GM23338 (cell line): ENCODE results near the gene TAS2R42. TPM values are rescaled to one million over a fixed set of nuclear protein-coding genes. Genes with fewer than 3 reads are reported as not detected.

Source experiments
- ATAC-seq: fragments of 200-7000 bp; cut with Tn5 transposase; 3 replicates; pipeline ENCODE4 v1.9.1; 2020
- DNase-seq: peaks from one replicate; pipeline ENCODE4 v3.0.0-alpha.2; 2015; ENCODE audit warnings: low spot score
- H2AFZ ChIP-seq: fragments of 200-600 bp; sonication (generic); 2 replicates; pipeline ENCODE4 v1.8.0; 2016; ENCODE audit warnings: antibody characterized with exemption, mild to moderate bottlenecking, moderate library complexity
- H3F3A ChIP-seq: fragments of 200-600 bp; sonication (generic); replicated peaks from 2 replicates; pipeline ENCODE4 v1.8.0; 2017; ENCODE audit warnings: antibody characterized with exemption, mixed run types, low read depth
- H3K27ac ChIP-seq: fragments of 200-600 bp; sonication (generic); 2 replicates; pipeline ENCODE4 v1.6.1; 2016; ENCODE audit warnings: low read depth
- H3K27me3 ChIP-seq: fragments of 200-600 bp; sonication (generic); 2 replicates; pipeline ENCODE4 v1.8.0; 2016; ENCODE audit warnings: mild to moderate bottlenecking, mixed run types, moderate library complexity; ENCODE audit not compliant: insufficient read depth
- H3K36me3 ChIP-seq: fragments of 200-600 bp; sonication (generic); 2 replicates; pipeline ENCODE4 v1.8.0; 2016; ENCODE audit warnings: mild to moderate bottlenecking; ENCODE audit not compliant: insufficient read depth
- H3K4me1 ChIP-seq: fragments of 200-600 bp; sonication (generic); 2 replicates; pipeline ENCODE4 v1.8.0; 2016; ENCODE audit warnings: mild to moderate bottlenecking, moderate library complexity; ENCODE audit not compliant: insufficient read depth
- H3K4me2 ChIP-seq: fragments of 200-600 bp; sonication (generic); 2 replicates; pipeline ENCODE4 v1.7.1; 2017; ENCODE audit warnings: mixed run types
- H3K4me3 ChIP-seq: fragments of 200-600 bp; sonication (generic); 2 replicates; pipeline ENCODE4 v1.6.1; 2016; ENCODE audit warnings: mixed run types
- H3K79me2 ChIP-seq: fragments of 200-600 bp; sonication (generic); replicated peaks from 2 replicates; pipeline ENCODE4 v1.8.0; 2017; ENCODE audit warnings: mild to moderate bottlenecking; ENCODE audit not compliant: insufficient read depth
- H3K9me2 ChIP-seq: fragments of 200-600 bp; sonication (generic); 2 replicates; pipeline ENCODE4 v1.8.0; 2017; ENCODE audit not compliant: insufficient read depth
- H4K20me1 ChIP-seq: fragments of 200-600 bp; sonication (generic); replicated peaks from 2 replicates; pipeline ENCODE4 v1.8.0; 2017; ENCODE audit warnings: mild to moderate bottlenecking; ENCODE audit not compliant: insufficient read depth
- H3K27ac Mint-ChIP-seq: 2 replicates; pipeline ENCODE4 v1.8.0; 2020; ENCODE audit warnings: inconsistent platforms, mild to moderate bottlenecking, moderate library complexity, mixed read lengths
- H3K27me3 Mint-ChIP-seq: 3 replicates; pipeline ENCODE4 v1.8.0; 2022; ENCODE audit warnings: low read depth, mild to moderate bottlenecking, moderate library complexity, mixed read lengths, inconsistent platforms; ENCODE audit not compliant: insufficient read depth, poor library complexity
- H3K36me3 Mint-ChIP-seq: 3 replicates; pipeline ENCODE4 v1.8.0; 2021; ENCODE audit warnings: low read depth, mild to moderate bottlenecking, inconsistent platforms, moderate library complexity, mixed read lengths
- H3K4me1 Mint-ChIP-seq: 3 replicates; pipeline ENCODE4 v1.8.0; 2020; ENCODE audit warnings: mild to moderate bottlenecking, inconsistent platforms, mixed read lengths
- H3K4me3 Mint-ChIP-seq: 3 replicates; pipeline ENCODE4 v1.8.0; 2021; ENCODE audit warnings: moderate library complexity, mild to moderate bottlenecking, inconsistent platforms, mixed read lengths
- H3K9me3 Mint-ChIP-seq: 3 replicates; pipeline ENCODE4 v1.8.0; 2020; ENCODE audit warnings: moderate library complexity, mild to moderate bottlenecking, inconsistent platforms, mixed read lengths
- EZH2 ChIP-seq: fragments of 200-600 bp; sonication (generic); IDR thresholded peaks from one replicate; pipeline ENCODE4 v1.8.0; 2017; ENCODE audit warnings: antibody characterized with exemption, mild to moderate bottlenecking, low read depth; ENCODE audit not compliant: unreplicated experiment
- EZH2phosphoT487 ChIP-seq: fragments of 200-600 bp; sonication (generic); IDR thresholded peaks from one replicate; pipeline ENCODE4 v1.8.1; 2018; ENCODE audit warnings: antibody characterized with exemption; ENCODE audit not compliant: unreplicated experiment
- NANOG ChIP-seq: IDR thresholded peaks from 2 replicates; pipeline ENCODE4 v1.6.1; 2016; ENCODE audit warnings: antibody characterized with exemption, borderline replicate concordance
- REST ChIP-seq: IDR thresholded peaks from one replicate; pipeline ENCODE4 v1.6.1; 2018; ENCODE audit warnings: antibody characterized with exemption; ENCODE audit not compliant: unreplicated experiment
- STAT1 ChIP-seq: IDR thresholded peaks from one replicate; pipeline ENCODE4 v1.6.1; 2016; ENCODE audit warnings: antibody characterized with exemption; ENCODE audit not compliant: unreplicated experiment
- ZNF114 ChIP-seq: fragments of 250-450 bp; sonication (Bioruptor Pico); IDR thresholded peaks from 2 replicates; pipeline ENCODE4 v1.5.0; 2020; ENCODE audit warnings: mild to moderate bottlenecking, moderate library complexity
- ZNF331 ChIP-seq: fragments of 250-450 bp; sonication (Bioruptor Pico); IDR thresholded peaks from 2 replicates; pipeline ENCODE4 v1.5.0; 2020; ENCODE audit warnings: low read depth, mild to moderate bottlenecking, moderate library complexity
- ZNF462 ChIP-seq: fragments of 250-450 bp; sonication (Bioruptor Pico); IDR thresholded peaks from 2 replicates; pipeline ENCODE4 v1.5.0; 2020; ENCODE audit warnings: mild to moderate bottlenecking, moderate library complexity
- polyA plus RNA-seq: library from polyadenylated mRNA; unstranded; fragments of >200 nt; fragmentation: Nextera tagmentation; extraction: Ambion mirVana; gene quantifications from 2 replicates; pipeline ENCODE4 v1.2.1, GENCODE V29; 2016
- total RNA-seq: library from RNA; depleted of rRNA; stranded (reverse); fragments of >200 nt; shearing (Covaris generic); gene quantifications from 2 replicates; pipeline ENCODE4 v1.2.3, GENCODE V29; 2014

Gene TAS2R42
- total and polyA plus RNA-seq, 2 experiments from 2014 or later: 0.38 TPM; not detected in 1

GRCh38 chr12:11162502-11162901 lies 24.2 kb downstream of the TAS2R42 start (continued):
- no peak for TF ChIP-seq REST
- TF ChIP-seq EZH2phosphoT487: no peak
- no peak for TF ChIP-seq EZH2

DNA sequence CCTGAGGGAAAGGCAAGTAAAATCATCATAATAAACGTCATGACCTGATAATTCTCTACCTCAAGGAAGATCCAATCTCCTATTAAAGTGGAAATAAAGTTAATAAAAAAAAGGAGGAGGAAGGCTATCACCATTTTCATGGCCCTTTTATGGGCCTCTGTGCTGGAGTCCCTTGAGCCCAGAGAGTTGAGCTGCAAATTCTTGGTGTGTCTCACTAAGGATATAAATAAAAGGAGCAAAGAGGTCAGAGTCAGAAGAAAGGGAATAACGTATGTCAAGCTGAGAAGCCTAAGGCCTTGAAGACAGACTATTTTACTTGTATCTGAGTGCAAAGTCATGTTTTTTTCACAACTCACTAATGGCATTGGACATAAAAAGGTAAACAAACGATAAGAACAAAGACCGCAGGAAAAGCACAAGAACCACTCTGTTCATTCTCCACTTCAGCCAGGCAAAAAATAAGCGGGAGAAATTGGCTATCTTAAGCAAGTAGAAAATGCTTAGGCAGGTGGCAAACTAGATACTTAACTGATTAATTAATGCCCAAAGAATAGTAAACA lies 27.8 kb downstream of the TAS2R42 start:
- no peak overlapping the region for H2AFZ ChIP-seq
- H3F3A ChIP-seq: no peaks in the 10 kb centered on the region
- Mint-ChIP-seq H3K27me3 (no peaks in the 10 kb centered on the region), H3K4me1 (peaks cover 18% of the 10 kb centered on the region), H3K27ac (no peak overlapping the region), H3K36me3 (peaks cover 50% of the 10 kb centered on the region; the same call in 2 of the 3 replicates), H3K9me3 (peaks cover 19% of the 10 kb centered on the region; the same call in 2 of the 3 replicates), H3K4me3 (no peak overlapping the region)
- no peak overlapping the region for H3K27ac ChIP-seq
- H3K4me2 ChIP-seq: no peak overlapping the region
- no peak overlapping the region for H3K4me3 ChIP-seq
- DNase-seq (no peak), ATAC-seq (no peak)
- H3K27me3 ChIP-seq: no peaks in the 10 kb centered on the region
- peaks cover 3% of the 10 kb centered on the region for H3K4me1 ChIP-seq
- H3K9me2 ChIP-seq: no peaks in the 10 kb centered on the region
- H3K36me3 ChIP-seq: 0 out of 2 replicates have a peak, but pooled peaks cover 3% of the 10 kb centered on the region
- H4K20me1 ChIP-seq: peaks cover 16% of the 10 kb centered on the region
- H3K79me2 ChIP-seq: peaks cover 100% of the 10 kb centered on the region
- TF ChIP-seq NANOG: no peak
- TF ChIP-seq ZNF114 (CRISPR knock-in tag): no peak
- TF ChIP-seq STAT1: no peak
- TF ChIP-seq ZNF462 (CRISPR knock-in tag): no peak
- no peak for TF ChIP-seq EZH2
- TF ChIP-seq ZNF331 (CRISPR knock-in tag): no peak
- TF ChIP-seq REST: no peak
- TF ChIP-seq EZH2phosphoT487: no peak
